ENCODE results near the gene PSORS1C2.

GRCh38 chr6:31143148-31143547, 4.3 kb upstream of the PSORS1C2 start:
- no peak for TF ChIP-seq CTCF (IDR thresholded peaks at IDR 0.05)
- no peak for TF ChIP-seq POLR2A (IDR thresholded peaks at IDR 0.05)
- TF ChIP-seq POLR2AphosphoS5 (IDR thresholded peaks at IDR 0.05): no peak

All from prostate gland (tissue), 2 donors.